Measurements from ENCODE around the gene CDH13.

The CDH13 gene

GRCh38 chr16:83198977-83199376, 572.2 kb downstream of the CDH13 start:
- ChIA-PET CTCF (interaction anchor here (0.7 kb wide), 1 partner anchor 38 kb away, joined by 5 read pairs; no protein-coding TSS in a partner anchor), POLR2A (no interaction called here)
- TF ChIP-seq ZBTB49 (tag by site-specific recombination; IDR thresholded peaks at IDR 0.05; ENCODE audit: low read depth) (no peak), ZNF561 (tag by site-specific recombination; IDR thresholded peaks at IDR 0.05; ENCODE audit: borderline replicate concordance) (no peak), ZNF621 (tag by site-specific recombination; IDR thresholded peaks at IDR 0.05) (no peak), GFI1B (tag by site-specific recombination; IDR thresholded peaks at IDR 0.05) (no peak), ZNF18 (tag by site-specific recombination; IDR thresholded peaks at IDR 0.05) (no peak), HOXA7 (CRISPR knock-in tag; IDR thresholded peaks at IDR 0.05; ENCODE audit: borderline replicate concordance) (no peak), ZNF629 (tag by site-specific recombination; IDR thresholded peaks at IDR 0.05) (no peak), ZNF660 (tag by site-specific recombination; IDR thresholded peaks at IDR 0.05) (no peak), ZNF121 (tag by site-specific recombination; IDR thresholded peaks at IDR 0.05) (no peak), ZNF248 (tag by site-specific recombination; IDR thresholded peaks at IDR 0.05) (no peak)
- H3K4me1 ChIP-seq (ENCODE audit: control insufficient read depth, insufficient read depth, low read length) = no peaks in the 10 kb centered on the region
- no peaks in the 10 kb centered on the region for H3K36me3 ChIP-seq (ENCODE audit: control insufficient read depth in 2 of 2, insufficient read depth in 1 of 2, low read length in 2 of 2)
- H3K4me3 ChIP-seq (ENCODE audit: low read depth, low read length) = no peak overlapping the region
- H3K9me3 ChIP-seq (ENCODE audit: control insufficient read depth, insufficient read depth, low read depth, low read length) = no peaks in the 10 kb centered on the region
- H3K27ac ChIP-seq (ENCODE audit: extremely low read depth, low read depth, low read length) = no peak overlapping the region

GRCh38 chr16:83200005-83200779, 573.4 kb downstream of the CDH13 start:
- ChIA-PET CTCF (interaction anchor here (0.5 to 1.6 kb wide), 6 partner anchors 157 to 596 kb away, joined by 3 to 5 read pairs (median 3); no protein-coding TSS in a partner anchor), POLR2A (interaction anchor here (0.6 kb wide), 1 partner anchor 57 kb away, joined by 3 read pairs; no protein-coding TSS in a partner anchor)
- Histone ChIP-seq H3K9me3 (ENCODE audit: control insufficient read depth, insufficient read depth, low read depth, low read length) (no peaks in the 10 kb centered on the region), H3K4me1 (ENCODE audit: control insufficient read depth, insufficient read depth, low read length) (no peaks in the 10 kb centered on the region), H3K27ac (ENCODE audit: extremely low read depth, low read depth, low read length) (no peak overlapping the region), H3K36me3 (ENCODE audit: control insufficient read depth in 2 of 2, insufficient read depth in 1 of 2, low read length in 2 of 2) (no peaks in the 10 kb centered on the region), H3K4me3 (ENCODE audit: low read depth, low read length) (no peak overlapping the region)
- TF ChIP-seq ZNF362 (tag by site-specific recombination; IDR thresholded peaks at IDR 0.05) (no peak), ZNF248 (tag by site-specific recombination; IDR thresholded peaks at IDR 0.05) (no peak), ZNF416 (tag by site-specific recombination; IDR thresholded peaks at IDR 0.05) (no peak), TSHZ1 (tag by site-specific recombination; IDR thresholded peaks at IDR 0.05; ENCODE audit: borderline replicate concordance) (no peak), GLIS2 (tag by site-specific recombination; IDR thresholded peaks at IDR 0.05) (no peak), ZNF138 (tag by site-specific recombination; IDR thresholded peaks at IDR 0.05; ENCODE audit: borderline replicate concordance) (no peak), ZNF426 (tag by site-specific recombination; IDR thresholded peaks at IDR 0.05) (no peak), OVOL3 (tag by site-specific recombination; IDR thresholded peaks at IDR 0.05) (no peak), ZNF274 (IDR thresholded peaks at IDR 0.05; ENCODE audit: low read length) (no peak), ZNF274 (tag by site-specific recombination; IDR thresholded peaks at IDR 0.05; ENCODE audit: borderline replicate concordance) (no peak), MZF1 (tag by site-specific recombination; IDR thresholded peaks at IDR 0.05; ENCODE audit: borderline replicate concordance) (no peak), ZNF580 (tag by site-specific recombination; IDR thresholded peaks at IDR 0.05) (no peak), ZNF302 (tag by site-specific recombination; IDR thresholded peaks at IDR 0.05; ENCODE audit: low read depth) (no peak), ZNF148 (tag by site-specific recombination; IDR thresholded peaks at IDR 0.05; ENCODE audit: borderline replicate concordance) (no peak)

All from HEK293 (cell line).